MM.1S (cell line): ENCODE results near the gene PROC.

Experiments used
- EZH2 ChIP-seq: fragments of 300-600 bp; sonication (generic); optimal IDR thresholded peaks from 2 replicates; pipeline ENCODE3; 2017; ENCODE audit warnings: low read depth, mild to moderate bottlenecking, antibody characterized with exemption, low read length, mixed read lengths
- EZH2phosphoT487 ChIP-seq: fragments of 300-600 bp; sonication (generic); IDR thresholded peaks from 2 replicates; pipeline ENCODE4 v1.6.1; 2018; ENCODE audit warnings: antibody characterized with exemption, low read length
- TF ChIP-seq, protein P1 (sequence below): fragments of 300-600 bp; sonication (generic); IDR thresholded peaks from 2 replicates; pipeline ENCODE4 v1.5.1; 2016; ENCODE audit warnings: antibody characterized with exemption, low read length, mixed read lengths

DNA sequence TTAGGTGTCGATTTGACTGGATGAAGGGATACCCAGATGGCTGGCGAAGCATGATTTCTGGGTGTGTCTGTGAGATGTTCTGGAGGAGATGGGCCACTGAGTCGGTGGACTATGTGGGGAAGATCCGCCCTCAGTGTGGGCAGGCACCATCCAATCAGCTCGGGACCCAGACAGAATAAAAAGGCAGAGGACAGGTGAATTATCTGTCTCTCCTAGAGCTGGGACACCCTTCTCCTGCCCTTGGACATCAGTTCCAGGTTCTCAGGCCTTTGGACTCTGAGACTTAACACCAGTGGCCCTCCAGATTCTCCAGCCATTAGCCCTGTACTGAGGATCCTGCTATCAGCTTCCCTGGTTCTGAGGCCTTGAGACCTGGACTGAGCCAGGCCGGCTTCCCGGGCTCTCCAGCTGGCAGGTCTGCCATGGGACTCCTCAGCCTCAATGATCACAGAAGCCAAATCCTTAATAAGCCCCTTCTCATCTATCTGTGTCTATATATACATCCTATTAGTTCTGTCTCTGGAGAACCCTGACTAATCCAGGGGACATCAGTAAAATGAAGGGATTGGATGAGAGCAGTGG lies 11.7 kb downstream of the PROC start:
- TF ChIP-seq, protein P1, sequence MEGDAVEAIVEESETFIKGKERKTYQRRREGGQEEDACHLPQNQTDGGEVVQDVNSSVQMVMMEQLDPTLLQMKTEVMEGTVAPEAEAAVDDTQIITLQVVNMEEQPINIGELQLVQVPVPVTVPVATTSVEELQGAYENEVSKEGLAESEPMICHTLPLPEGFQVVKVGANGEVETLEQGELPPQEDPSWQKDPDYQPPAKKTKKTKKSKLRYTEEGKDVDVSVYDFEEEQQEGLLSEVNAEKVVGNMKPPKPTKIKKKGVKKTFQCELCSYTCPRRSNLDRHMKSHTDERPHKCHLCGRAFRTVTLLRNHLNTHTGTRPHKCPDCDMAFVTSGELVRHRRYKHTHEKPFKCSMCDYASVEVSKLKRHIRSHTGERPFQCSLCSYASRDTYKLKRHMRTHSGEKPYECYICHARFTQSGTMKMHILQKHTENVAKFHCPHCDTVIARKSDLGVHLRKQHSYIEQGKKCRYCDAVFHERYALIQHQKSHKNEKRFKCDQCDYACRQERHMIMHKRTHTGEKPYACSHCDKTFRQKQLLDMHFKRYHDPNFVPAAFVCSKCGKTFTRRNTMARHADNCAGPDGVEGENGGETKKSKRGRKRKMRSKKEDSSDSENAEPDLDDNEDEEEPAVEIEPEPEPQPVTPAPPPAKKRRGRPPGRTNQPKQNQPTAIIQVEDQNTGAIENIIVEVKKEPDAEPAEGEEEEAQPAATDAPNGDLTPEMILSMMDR, result no peak
- no peak for TF ChIP-seq EZH2
- no peak for TF ChIP-seq EZH2phosphoT487
